Measurements from ENCODE around the gene CHRM4.

CHRM4 gene

GRCh38 chr11:46402957-46403902 lies 11.7 kb upstream of the CHRM4 start:
- DNase-seq (ENCODE audit: low read depth in 2 of 2): no peak

GRCh38 chr11:46397526-46397925 lies 6.0 kb upstream of the CHRM4 start:
- no peak for DNase-seq (ENCODE audit: low read depth in 2 of 2)

GRCh38 chr11:46393759-46394158 lies 2.2 kb upstream of the CHRM4 start:
- DNase-seq (ENCODE audit: low read depth in 2 of 2): no peak

- DNase-seq (ENCODE audit: low read depth in 2 of 2): no peak
These were observed 1.6 kb upstream of the CHRM4 start for GRCh38 chr11:46393231-46393616.

- peak; percentile 66 to 72 for DNase-seq (ENCODE audit: low read depth in 2 of 2)
These were observed 1.1 kb upstream of the CHRM4 start for GRCh38 chr11:46392421-46393230.

- no peak for DNase-seq (ENCODE audit: low read depth in 2 of 2)
These were observed 394 bp downstream of the CHRM4 start for GRCh38 chr11:46391186-46391577.

- no peak for DNase-seq (ENCODE audit: low read depth in 2 of 2)
These were observed 1.0 kb downstream of the CHRM4 start for GRCh38 chr11:46390331-46391171.

- DNase-seq (ENCODE audit: low read depth in 2 of 2): peak; percentile 60 to 68
These were observed 1.9 kb downstream of the CHRM4 start for GRCh38 chr11:46389450-46390330.

GRCh38 chr11:46388619-46389449 lies 2.7 kb downstream of the CHRM4 start:
- no peak for DNase-seq (ENCODE audit: low read depth in 2 of 2)

GRCh38 chr11:46387919-46388618 lies 3.5 kb downstream of the CHRM4 start:
- DNase-seq (ENCODE audit: low read depth in 2 of 2): no peak

GRCh38 chr11:46387456-46387855 lies 4.1 kb downstream of the CHRM4 start:
- DNase-seq (ENCODE audit: low read depth in 2 of 2): no peak

- DNase-seq (ENCODE audit: low read depth in 2 of 2): no peak
These were observed 4.9 kb downstream of the CHRM4 start for GRCh38 chr11:46386674-46387073.

GRCh38 chr11:46386005-46386578 lies 5.5 kb downstream of the CHRM4 start:
- no peak for DNase-seq (ENCODE audit: low read depth in 2 of 2)

GRCh38 chr11:46385169-46386004 lies 6.2 kb downstream of the CHRM4 start:
- DNase-seq (ENCODE audit: low read depth in 2 of 2): no peak

GRCh38 chr11:46383974-46384701 lies 7.4 kb downstream of the CHRM4 start:
- DNase-seq (ENCODE audit: low read depth in 2 of 2): no peak

GRCh38 chr11:46383404-46383758 lies 8.2 kb downstream of the CHRM4 start:
- DNase-seq (ENCODE audit: low read depth in 2 of 2): no peak

GRCh38 chr11:46382646-46383403 lies 8.8 kb downstream of the CHRM4 start:
- no peak for DNase-seq (ENCODE audit: low read depth in 2 of 2)
